HG02885 (cell line): ENCODE measurements around the gene CD34.

Source experiments
- ATAC-seq: cut with Tn5 transposase; IDR thresholded peaks from one replicate; pipeline ENCODE4 v1.9.1; 2021; ENCODE audit warnings: mild to moderate bottlenecking; ENCODE audit not compliant: unreplicated experiment, poor library complexity

Gene CD34, protein sequence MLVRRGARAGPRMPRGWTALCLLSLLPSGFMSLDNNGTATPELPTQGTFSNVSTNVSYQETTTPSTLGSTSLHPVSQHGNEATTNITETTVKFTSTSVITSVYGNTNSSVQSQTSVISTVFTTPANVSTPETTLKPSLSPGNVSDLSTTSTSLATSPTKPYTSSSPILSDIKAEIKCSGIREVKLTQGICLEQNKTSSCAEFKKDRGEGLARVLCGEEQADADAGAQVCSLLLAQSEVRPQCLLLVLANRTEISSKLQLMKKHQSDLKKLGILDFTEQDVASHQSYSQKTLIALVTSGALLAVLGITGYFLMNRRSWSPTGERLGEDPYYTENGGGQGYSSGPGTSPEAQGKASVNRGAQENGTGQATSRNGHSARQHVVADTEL

DNA sequence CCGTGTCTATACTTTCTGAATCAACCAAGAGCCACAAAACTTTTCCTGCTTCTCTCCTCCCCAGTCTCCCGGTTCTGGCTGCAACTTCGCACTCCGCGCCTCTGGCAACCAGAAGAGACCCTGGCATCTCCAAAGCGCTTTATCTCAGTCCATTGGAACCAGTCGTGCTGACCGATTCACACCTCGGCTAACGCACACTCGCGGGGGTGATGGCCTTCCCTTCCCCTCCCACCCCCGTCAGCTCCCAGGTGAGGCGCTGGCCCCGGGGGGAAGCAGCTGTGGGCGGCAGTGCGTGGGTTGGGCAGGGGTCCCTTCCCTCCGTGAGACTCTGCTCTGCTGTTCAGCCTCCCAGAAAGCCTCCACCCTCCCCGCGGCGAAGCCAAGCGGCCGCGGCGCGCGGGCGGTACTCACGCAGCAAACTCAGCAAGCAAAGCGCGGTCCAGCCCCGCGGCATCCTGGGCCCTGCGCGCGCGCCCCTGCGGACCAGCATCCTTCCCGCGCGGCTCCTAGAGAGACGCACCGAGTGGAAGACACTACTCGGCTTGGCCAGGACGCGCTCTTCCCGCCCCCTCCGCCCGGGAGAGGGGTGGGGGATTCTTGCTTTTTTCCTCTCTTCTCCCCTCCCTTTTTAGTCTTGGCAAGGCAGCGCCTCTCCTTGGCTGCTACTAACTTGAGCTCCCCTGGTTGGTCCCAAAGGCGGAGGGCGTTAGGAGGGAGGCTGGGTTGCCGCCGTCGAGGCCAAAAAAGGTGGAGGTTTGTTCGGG lies at the start of gene CD34:
Gene CD34 (minus strand): TSS at position 535 of the 764 bp plus-strand sequence. CDS start 45 bp downstream, at position 490.
- no peak for ATAC-seq

DNA sequence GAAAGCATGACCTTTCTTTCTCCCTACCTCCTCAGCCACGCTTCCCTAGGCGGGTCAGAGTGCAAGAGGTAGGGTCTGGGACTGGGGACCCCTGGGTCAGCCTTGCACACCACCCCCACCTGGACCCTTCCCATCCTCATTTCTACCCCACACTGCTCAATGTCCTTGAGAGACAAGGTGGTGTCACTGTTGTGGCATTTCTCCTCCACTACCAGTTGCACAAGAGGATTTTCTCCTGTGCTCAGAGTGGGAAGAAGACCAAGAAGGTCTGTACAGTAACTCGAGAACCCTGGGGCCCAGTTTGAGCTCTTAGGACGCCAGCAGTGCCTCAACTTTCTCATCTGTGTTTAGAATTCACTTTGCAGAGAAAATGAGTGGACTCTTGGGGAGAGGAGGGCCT lies 49.4 kb upstream of the CD34 start:
- no peak for ATAC-seq

DNA sequence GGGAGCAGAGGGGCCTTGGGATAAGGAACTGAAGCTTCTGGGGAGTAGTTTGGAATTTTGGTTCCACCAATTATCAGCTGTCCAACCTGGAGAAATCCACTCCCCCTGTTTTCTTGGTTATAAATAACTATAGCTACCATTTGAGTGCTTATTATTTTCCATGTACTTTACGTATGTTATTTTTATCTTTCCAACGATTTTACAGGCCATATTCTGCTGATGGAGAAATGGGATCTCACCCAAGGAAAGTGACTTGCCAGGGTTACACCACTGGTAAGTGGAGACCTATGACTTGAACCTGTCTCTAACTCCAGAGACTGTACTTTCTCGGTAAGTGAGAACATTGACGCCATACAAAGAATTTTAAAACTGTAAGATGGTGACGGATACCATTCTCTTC lies 49.0 kb upstream of the CD34 start:
- no peak for ATAC-seq

DNA sequence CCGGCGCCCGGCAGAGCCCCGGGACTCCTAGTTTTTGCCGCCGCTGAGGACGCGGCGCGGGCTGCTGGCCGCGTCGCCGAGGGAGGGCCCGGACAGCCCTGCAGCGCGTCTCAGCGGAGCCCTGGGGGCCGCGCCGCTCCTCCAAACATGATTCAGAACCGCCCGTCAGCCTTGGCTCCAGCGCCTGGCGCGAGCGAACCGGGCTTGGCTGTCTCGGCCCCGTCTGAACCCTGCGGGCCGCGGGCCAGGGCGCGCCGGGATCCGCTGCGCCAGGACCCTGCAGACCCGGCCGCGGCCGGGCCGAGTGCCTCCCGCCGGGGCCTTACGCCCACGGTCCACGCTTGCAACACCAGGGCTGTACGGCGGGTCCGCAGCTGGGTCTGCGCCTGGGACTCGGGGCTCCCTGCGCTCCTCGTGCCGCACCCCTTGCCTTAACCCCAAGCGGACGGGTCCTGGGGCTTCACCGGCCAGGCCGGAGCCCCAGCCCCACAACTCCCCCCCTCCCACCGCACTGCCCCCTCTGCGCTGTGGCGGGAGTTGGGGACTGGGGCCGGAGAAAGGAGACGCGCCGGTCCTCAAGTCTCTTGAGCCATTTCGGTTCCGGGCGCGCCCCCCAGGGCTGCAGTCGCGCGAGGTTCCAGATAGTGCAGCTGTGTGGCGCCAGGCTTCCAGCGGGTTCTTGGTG lies 48.4 kb upstream of the CD34 start:
- ATAC-seq: no peak

DNA sequence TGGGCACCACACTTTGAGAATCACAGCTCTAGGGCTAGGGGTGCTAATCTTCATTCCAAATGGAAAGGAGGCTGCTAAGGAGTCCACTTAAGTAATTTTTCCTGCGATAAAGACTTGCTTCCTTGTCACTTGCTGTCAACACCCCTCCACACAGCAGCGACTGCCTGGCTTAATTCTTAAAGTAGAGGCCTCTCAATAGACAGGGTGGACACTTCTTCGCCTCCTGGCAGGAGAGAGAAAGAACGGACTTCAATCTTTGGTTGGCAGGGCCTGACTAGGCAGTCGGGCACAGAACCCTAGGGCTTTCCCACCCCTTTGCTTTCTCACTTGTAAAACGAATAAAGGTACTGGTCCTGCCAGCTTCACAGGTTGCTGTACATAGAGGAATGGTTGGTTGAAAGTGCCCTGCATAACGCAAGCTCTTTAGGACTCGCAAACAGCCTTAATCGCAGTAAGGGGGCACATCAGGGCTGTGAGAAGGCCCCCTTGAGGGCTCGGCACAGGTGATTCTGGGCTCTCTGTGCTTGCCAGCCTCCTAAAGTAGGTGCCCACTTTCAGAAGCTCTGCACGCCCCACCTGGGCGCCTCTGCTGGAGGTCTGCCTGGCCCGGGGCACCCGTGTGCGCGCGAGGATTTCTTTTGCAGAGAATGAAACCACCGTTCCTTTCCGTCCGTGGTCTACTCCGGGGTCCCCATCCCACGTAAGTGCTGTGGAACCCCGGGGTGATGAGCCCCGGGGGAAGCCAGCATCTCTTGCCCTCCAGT lies 47.6 kb upstream of the CD34 start:
- ATAC-seq: no peak

DNA sequence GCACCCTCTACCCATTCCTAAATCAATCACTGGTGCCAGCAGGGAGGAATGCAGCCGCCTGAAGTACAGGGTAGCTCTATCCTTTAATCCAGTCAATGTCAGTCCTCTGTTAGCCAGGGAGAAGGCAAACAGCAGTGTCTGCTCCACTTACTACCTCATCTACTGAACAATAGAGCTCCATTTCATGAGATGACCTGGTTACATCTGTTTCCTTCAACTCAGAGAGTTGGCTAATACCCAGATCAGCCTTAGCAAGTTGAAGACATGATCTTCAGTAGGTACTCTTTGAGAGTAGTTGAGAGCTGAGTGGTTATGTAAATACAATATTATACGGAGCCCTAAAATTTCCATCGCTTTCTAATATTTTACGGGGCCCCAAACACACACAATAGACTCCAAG lies 46.1 kb upstream of the CD34 start:
- no peak for ATAC-seq

DNA sequence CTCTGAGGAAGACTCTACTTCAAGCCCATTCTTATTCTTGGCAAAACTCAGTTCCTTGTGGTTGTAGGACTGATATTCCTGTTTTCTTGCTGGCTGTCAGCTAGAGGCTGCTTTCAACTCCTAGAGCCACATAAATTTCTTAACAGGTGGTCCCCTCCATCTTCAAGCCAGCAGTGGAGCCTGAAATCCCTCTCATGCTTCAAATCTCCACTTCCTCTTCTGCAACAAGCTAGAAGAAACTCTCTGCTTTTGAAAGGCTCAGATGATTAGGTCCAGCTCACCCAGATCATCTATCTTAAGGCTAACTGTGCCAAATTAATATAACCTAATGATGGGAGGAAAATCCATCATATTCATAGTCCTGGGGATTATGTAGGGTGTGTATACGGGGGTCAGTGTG lies 43.2 kb upstream of the CD34 start:
- ATAC-seq: no peak

DNA sequence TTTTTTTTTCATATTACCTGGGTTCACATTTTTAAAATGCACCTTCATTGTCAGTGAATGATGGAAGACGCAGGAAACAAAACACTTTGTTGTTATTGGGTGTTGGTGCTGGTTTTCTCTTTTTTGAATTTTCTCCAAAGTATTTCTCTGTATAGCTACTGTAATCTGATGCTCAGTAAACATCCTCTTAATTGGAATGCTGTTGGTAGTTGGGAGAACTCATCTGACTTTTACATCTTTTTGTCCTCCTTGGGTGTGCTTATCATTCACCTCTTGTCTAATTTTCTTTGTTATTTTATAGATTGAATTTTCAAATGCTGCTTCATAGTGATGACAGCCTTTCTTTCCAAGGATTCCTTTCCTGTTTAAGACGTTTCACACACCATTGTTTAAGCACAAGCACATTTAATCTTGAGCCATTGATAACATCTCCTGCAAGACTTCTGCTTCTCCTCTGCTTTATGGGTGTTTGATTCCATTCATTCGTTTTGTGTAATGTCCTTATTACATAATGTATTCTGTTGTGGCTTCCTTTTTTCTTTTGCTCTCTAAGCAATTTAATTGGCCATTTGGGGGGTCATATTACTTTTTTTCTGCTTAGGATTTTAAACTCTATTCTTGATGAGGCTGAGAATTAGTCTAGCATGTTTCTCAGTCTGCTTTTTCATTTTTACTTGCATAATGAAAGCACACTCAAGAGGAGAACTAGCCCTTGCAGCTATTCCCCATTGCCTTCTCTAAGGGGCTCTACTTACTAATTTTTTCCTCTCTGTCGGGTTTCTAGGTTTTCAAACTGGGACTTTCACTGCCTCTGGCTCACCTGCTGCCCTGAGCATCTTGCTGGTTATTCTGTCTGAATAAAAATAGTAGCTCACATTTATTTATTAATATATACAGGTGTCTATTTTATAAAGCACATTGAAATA lies 42.0 kb upstream of the CD34 start:
- ATAC-seq: no peak

DNA sequence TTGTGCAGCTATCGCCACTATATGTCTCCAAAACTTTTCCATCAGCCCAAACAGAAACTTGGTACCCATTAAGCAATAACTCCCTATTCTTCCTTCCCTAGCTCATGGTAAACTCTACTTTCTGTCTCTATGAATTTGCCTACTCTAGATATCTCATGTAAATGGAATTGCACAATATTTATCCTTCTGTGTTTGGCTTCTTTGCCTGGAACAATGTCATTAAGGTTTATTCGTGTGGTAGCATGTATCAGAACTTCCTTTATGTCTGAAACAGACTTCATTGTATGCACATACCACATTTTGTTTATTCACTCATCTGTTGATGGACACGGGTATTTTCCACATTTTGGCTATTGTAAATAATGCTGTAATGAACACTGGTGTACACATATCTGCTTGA lies 40.7 kb upstream of the CD34 start:
- ATAC-seq: no peak

DNA sequence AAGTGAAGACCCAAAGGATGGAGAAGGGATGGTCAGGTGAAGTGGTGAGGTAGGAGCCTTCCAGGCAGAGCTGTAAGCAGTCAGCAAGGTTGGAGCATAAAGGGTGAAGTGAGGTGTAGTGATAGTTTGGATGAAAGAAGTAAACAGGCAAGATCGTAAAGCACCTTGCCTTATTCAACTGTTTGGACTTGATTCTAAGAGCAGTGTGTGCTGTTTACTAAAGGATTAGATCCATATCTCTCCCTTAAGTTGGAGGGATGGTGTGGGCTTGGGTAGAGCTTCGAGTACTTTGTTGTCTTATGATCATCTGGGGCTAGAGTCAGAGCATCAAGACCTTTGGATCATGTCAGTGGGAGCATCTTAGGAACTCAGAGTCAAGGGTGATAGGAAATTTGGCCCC lies 39.8 kb upstream of the CD34 start:
- no peak for ATAC-seq

DNA sequence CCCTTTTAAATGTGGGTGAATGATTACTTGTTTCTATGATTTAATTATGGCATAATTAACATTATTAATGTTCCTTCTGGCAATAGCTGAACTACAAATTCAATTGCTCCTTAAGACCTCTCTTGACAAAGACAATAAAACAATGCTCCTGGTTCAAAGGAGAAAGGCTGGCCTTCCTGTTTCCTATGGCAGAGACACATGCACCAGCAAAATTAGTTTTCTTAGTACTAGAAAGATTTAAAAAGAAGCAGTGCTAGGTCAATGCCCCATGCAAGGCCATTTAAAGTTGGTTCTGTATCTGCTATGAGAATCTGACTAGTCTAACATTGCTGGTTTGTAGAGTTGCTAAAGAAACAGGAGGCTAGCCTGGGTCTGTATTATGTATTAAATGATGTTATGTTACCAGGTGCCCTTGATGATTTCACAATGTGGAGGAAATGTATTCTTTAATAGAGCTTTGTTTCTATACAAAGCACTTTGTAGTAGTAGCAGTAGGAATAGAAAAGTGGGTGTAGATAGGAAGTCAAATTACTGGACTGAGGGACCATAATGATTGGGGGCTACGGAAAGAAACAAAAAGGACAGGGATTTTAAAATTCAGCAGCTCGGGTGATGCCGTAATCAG lies 38.8 kb upstream of the CD34 start:
- no peak for ATAC-seq

DNA sequence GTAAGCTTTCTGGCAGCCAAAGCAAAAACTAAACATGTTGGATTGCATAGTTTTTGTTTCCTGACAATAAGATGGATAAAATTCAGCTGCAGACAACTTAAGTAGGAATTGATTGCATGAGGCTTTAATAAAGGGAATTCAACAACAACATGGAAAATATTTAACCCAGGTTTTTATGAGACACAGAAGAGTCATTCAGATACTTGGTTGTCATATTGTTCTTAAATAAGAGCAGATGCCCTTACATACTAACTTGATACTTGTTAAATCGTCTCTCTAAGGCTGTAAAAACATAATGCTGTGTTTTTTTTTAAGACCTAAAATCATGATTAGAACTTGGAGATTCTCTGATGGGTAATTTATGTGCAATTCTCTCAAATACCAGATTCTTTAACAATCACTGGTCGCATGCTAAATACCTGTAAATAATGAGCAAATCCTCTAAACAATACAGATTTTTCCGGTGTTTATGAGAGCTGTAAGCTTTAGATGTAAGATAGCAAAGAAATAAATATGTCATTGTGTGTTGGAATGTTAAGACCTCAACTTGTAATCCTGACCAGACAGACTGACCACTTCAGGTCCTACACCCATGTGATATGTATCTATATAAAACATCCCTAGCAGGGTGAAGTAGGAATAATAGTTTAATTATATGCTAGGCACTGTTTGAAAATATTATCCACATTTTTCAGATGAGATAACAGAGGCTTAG lies 37.8 kb upstream of the CD34 start:
- no peak for ATAC-seq

DNA sequence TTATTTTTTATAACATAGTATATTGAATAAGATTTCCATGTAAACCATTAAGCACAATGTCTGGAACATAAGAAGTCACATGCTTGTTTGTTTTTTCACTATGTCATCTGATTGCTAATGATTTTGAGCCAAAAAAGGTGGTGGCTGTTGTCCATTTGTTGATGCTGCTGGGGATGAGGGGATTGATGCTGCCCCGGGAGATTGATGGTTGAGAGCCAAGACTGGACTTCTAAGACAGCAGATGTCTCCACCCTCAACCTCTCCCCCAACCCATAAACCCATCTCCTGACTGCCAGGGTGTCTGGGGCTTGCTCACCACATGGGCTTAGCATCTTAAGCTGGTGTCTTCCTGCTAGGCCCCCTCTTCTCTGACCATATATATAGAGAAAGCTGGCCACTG lies 35.8 kb upstream of the CD34 start:
- ATAC-seq: no peak

DNA sequence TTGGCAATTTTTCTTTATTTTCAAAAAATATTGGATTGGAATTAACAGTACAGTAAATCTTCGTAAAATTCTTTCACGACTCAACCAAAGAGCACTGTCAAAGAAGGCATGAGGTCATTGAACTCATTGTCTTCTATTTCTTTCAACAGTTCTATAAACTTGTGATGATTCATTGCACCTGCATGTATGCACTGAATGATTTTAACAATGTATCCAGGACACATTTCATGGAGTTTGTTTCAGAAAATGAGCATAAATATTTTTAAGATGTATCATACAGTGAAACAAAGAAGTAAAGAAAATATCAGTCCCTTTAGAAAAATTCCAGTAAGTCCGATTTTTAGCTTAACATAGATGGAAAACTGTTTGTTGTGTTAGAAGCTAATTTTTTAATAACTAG lies 33.6 kb upstream of the CD34 start:
- ATAC-seq: no peak

DNA sequence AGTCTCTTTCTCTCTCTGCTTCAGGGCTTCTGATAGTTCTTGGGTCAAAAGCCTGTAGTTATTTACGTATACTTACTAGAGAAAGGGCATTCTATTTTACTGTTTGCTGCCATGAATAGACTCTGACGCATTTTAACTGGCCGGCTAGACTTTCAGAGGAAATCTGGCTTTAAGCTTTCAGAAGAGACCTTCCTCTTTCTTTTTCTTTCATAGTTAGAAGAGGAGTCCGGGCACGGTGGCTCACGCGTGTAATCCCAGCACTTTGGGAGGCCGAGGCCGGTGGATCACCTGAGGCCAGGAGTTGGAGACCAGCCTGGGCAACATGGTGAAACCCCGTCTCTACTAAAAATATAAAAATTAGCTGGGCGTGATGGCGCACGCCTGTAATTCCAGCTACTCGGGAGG lies 31.4 kb upstream of the CD34 start:
- peak; percentile 64 for ATAC-seq

DNA sequence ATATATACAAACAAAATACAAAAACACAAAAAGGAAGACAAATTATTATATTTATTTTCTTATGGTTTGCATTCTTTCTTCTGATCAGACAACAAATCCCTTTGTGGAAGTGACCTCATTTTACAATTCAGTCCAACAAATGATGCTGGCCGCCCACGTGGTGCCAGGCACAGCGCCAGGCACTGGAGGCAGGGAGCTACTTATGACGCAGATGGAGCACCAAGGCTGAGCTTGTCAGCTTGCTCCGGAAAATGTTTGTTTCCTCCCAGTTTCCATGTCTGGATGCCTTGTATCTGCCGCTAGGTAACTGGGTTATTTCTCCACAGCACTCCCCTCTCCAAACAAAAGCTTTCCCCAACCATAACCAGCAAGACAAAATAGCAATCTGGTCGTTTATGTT lies 30.7 kb upstream of the CD34 start:
- ATAC-seq: no peak

DNA sequence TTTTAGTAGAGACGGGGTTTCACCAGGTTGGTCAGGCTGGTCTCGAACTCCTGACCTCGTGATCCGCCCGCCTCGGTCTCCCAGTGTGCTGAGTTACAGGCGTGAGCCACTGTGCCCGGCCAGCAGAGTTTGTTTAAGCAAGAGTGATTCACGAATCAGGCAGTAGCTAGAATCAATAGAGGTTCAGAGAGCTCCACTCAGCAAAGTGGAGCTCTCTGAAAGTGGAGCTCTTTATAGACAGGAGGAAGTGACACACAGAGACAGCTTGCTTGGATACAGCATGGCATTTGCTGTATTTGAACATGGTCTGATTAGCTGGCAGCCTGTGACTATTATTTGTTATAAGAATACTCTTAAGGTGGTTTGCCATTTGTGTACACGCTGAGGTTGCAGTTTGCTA lies 27.1 kb upstream of the CD34 start:
- ATAC-seq: no peak

DNA sequence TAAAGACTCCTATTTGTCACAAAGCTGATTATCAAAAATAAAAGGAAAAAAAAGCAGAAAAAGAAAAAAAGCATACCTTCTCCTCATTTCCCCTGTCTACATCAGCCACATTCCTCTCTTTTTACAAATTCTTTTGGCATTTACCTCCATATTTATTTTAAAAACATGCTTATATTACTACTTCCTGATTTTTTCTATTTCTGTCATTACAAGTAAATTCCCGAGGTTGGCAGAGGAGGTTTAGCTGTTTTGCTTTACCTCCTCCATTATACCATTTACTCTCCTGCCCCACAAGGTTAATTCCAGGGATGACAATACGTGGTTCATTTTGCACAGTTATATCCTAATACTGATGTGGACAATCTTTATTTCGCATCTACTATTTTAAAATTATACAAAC lies 26.3 kb upstream of the CD34 start:
- ATAC-seq: no peak
